Fibroblast of skin of right quadriceps (primary cell): Measurements from ENCODE around the gene DIDO1.

Experiments
- DNase-seq: peaks from one replicate; pipeline ENCODE4 v3.0.0-alpha.2; 2013

The DIDO1 gene

DNA sequence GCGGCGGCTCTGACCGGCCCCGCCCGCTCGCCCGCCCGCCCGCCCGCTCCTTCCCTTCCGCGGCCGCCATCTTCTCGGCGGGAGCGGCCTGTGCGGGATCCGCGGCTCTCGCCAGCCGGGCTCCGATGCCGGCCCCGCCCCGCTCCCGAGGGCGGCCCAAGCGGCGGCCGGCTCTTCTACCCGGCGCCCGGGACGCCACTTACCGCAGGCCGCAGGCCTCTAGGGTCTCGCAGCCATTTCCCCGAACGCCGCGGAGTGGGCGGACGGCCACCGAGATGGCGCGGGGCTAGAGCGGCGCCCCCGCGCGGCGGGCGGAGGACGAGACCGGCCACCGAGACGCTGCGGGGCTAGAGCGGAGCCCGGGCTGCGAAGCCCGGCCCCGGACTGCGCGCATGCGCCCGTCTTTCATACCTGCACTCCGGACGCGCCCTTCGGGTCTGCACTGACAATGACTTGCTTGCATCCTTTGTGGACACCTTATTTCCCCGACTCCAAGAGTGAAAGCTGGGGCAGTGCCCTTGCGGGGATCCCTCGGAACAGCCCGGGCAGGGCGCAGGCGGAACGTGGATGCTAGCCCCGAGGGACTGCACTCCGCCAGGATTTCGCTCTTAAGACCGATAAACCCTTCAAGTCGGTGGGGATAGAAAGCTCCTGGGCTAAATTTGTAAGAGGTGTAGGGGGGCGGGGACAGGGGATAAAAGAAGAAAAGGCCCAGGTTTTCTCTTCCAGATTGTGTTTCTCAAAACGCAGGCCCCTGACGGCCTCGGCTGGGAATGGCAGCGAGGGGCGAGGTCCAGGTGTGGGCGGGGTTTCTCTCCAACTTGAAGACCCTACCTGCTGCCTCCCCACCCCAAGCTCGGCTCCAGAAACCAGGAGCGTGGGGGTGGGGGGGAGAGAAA lies at the start of gene DIDO1:
Gene DIDO1, minus strand, starts transcription at position 277 of the 899 bp plus-strand sequence.
- DNase-seq = peak; percentile 80

GRCh38 chr20:62975251-62975760 lies 49.0 kb upstream of the DIDO1 start:
- no peak for DNase-seq

DNA sequence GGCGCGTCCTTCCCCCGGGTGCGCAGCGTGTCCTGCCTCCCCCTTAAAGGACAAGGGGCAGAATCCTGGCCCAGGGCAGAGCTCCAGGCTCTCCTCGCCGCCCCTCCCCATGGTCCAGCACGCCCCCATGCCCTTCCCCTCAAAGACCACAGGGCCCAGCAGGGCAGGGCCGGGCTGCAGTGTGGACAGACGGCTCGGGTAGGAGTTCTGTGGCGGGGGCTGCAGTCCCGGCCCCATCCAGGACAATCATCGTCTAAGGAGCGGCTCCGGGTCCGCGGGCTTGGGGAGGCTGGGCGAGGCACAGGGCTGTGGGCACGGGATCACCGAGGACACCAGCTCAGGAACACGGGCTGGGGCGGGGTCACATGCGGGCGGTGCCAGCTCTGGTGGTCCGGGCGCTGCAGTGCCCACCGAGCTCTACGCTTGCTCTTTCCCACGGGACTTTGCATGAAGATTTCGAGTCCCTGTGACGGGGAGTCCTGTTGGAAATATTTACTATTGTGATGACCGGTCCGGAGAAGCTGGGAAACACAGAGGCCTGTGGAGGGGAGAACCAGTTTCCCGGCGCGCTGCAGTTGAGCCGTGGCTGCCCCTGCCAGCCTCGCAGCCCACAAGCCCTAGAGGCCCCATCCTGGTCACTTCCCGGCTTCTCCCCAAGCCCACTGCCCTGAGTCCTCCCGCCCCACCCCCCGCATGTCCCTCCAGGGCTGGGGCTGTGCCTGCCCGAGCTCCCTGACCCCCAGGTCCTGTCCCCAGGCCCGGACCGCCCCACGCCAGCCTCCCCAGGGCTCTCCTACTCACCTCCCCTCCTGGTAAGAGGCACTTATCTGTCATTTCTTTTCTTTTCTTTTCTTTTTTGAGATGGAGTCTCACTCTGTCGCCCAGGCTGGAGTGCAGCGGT lies 46.8 kb upstream of the DIDO1 start:
- no peak for DNase-seq

DNA sequence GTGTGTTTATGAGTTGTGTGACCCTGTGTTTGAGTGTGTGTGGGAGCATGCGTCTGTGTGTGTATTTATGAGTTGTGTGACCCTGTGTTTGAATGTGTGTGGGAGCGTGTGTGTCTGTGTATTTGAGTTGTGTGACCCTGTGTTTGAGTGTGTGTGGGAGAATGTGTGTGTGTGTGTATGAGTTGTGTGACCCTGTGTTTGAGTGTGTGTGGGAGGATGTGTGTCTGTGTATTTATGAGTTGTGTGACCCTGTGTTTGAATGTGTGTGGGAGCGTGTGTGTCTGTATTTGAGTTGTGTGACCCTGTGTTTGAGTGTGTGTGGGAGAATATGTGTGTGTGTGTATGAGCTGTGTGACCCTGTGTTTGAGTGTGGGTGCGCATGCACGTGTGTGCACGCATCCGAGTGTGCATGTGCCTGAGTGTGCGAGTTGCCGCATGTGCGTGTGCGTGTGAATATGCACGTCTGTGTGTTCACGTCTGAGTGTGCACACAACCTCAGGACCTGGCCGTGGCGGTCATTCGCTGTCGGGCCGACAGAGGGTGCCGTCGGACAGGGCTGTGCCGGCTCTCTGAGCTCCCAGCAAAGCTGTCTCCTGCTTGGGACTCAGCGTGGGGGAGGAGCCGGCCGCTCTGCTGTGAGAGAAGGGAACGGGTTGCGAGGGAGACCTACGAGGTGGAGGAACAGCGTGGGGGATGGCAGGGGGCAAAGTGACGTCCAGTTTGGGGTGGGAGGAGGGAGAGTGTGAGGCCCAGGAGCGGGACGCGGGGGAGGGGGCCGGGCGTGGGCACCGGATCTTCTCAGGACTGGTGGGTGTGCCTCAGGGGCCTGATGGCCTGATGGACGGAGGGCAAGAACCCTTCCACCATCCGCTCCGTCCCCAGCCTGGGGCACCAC lies 45.9 kb upstream of the DIDO1 start:
- DNase-seq = peak; percentile 63

DNA sequence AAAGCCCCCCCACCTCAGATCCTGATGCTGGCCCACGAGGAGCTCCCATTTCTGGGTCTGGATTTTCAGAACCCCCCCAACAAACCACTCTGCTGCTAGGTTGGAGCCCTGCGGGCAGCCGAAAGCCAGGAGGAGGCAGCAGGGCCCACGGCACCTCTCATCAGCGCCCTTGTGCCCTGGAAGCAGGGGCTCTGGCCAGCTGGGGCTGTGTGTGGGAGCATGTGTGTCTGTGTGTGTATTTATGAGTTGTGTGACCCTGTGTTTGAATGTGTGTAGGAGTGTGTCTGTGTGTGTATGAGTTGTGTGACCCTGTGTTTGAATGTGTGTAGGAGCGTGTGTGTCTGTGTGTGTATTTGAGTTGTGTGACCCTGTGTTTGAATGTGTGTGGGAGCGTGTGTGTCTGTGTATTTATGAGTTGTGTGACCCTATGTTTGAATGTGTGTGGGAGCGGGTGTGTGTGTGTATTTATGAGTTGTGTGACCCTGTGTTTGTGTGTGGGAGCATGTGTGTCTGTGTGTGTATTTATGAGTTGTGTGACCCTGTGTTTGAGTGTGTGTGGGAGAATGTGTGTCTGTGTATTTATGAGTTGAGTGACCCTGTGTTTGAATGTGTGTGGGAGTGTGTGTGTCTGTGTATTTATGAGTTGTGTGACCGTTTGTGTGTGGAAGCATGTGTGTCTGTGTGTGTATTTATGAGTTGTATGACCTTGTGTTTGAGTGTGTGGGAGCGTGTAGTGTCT lies 45.1 kb upstream of the DIDO1 start:
- no peak for DNase-seq

DNA sequence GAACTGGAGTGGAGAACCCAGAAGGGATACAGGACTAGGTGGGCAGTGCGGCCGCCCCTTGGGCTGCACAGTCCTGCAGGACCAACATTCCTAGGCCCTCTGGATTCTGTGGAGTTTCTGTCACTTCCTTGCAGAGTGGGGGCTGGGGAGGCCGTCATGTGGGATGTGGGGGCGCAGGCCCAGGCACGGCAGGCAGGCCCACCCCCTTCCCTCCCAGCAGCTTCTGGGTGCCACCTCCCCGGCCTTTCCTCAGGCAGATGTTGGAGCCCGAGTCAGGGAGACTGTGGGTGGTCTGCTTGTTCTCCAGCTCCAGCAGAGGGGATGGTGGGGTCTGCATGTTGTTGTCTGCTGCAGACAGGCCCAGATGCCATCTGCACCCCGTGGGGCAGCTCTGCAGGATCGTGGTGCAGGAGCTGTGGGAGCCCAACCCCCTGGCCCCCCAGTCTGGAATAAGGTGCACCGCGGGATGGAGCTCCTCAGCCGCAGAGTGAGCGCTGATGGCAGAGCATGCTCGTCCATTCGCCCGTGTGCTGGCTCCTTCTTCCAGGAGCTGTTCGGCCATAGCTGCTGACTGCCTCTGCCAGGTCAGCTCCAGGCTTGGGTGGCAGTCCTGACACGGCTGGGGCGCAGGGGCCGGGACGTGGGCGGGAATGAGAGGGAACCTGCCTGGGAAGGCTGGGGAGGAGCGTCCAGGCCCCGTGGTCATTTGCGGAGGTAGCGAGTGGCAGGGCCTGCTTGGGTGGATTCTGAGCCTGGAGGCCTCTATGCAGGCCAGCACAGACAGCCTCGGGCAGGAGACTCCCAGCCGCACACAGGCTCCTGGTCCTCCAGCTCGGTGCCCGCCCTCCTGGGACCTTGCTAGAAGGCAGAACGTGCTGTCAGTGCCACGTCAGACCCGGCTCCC lies 44.3 kb upstream of the DIDO1 start:
- DNase-seq = no peak

GRCh38 chr20:62969939-62970306 lies 43.6 kb upstream of the DIDO1 start:
- DNase-seq = no peak

- DNase-seq = no peak
Measured at GRCh38 chr20:62969179-62969760, 43.0 kb upstream of the DIDO1 start.

DNA sequence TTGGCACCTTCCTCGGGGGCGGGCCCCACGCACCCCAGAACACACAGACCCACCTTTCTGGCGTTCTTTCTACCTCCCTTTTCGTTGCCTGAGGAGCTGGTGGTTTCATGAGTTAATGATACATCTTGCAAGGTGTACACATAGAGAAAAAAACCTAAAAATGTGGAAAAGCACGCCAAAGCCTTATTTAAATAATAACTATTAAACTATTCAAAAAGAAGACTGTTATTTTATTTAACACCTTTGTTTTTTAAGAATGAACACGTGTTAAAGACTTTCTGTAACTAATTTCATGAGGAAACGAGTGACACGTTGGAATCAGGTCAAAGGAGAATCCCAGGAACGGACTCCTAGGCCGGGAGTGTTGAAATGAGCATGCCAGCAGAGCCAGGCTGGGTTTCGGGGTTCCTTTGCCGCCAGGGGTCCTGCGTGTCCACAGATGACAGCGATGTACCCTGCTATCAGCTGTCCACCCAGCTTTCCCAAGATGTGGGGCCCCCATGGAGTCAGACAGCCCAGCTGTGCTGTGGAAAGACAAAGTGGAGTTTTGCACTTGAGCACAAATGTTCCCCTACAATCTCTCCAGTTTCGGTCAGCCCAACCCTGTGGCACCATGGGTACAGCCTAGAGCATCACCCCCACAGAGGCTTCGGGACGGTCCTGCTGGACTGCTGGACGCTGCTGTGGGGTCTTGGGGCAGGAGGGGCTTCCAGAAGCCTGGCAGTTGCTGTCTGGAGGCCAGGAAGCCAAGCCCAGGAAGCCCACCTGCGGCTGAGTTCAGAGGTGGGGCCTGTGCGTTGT lies 42.3 kb upstream of the DIDO1 start:
- DNase-seq = no peak

- DNase-seq = no peak
Measured at GRCh38 chr20:62967628-62968351, 41.5 kb upstream of the DIDO1 start.

DNA sequence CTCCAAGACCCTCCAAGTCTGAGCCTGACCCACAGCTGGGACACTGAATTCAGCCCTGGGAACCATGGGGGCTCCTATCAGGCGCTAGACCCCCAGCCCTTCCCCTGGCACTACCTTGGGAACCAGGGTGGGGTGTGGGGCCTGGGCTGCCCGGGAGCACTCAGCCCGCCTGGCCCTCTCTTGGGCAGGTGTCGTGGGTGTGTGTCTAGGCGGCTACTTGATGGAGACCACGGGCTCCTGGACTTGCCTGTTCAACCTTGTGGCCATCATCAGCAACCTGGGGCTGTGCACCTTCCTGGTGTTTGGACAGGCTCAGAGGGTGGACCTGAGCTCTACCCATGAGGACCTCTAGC lies 40.8 kb upstream of the DIDO1 start:
- DNase-seq = no peak

- no peak for DNase-seq
Measured at GRCh38 chr20:62966212-62967148, 40.2 kb upstream of the DIDO1 start.

DNA sequence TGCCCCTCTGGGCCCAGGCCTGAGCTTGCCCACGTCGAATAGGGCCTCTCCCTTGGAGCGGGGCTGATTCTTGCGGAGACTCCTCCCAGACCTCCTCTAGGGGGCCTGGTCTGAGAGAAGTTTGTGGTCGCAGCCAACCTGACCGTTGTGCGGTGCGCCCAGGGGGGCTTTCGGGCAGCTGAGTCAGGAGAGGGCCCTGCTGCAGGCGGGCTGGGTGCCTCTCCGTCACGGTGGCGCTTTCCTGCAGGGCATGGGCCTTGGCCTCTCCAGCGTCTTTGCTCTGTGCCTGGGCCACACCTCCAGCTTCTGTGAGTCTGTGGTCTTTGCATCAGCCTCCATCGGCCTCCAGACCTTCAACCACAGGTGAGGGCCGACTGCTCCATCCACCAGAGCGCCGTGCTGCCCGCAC lies 39.1 kb upstream of the DIDO1 start:
- DNase-seq = no peak

GRCh38 chr20:62964700-62965099 lies 38.4 kb upstream of the DIDO1 start:
- no peak for DNase-seq

GRCh38 chr20:62963614-62964397 lies 37.5 kb upstream of the DIDO1 start:
- DNase-seq = no peak

- DNase-seq = no peak
Measured at GRCh38 chr20:62962891-62963613, 36.7 kb upstream of the DIDO1 start.
